Ecto neural progenitor cell (in vitro differentiated cells): ENCODE data around the gene GALNTL6.

ENCODE experiments used
- DNase-seq: peaks from one replicate; pipeline ENCODE4 v3.0.0-alpha.2; 2018; ENCODE audit warnings: low spot score

The GALNTL6 gene

GRCh38 chr4:172124656-172125308 lies 311.6 kb downstream of the GALNTL6 start:
- DNase-seq: no peak

GRCh38 chr4:172125443-172125842 lies 312.2 kb downstream of the GALNTL6 start:
- DNase-seq: no peak

- no peak for DNase-seq
Observed at GRCh38 chr4:172127168-172127567, 314.0 kb downstream of the GALNTL6 start.

- DNase-seq: no peak
Observed at GRCh38 chr4:172129593-172129992, 316.4 kb downstream of the GALNTL6 start.

- no peak for DNase-seq
Observed at GRCh38 chr4:172134521-172134920, 321.3 kb downstream of the GALNTL6 start.

GRCh38 chr4:172141025-172141424 lies 327.8 kb downstream of the GALNTL6 start:
- no peak for DNase-seq

GRCh38 chr4:172142281-172142741 lies 329.1 kb downstream of the GALNTL6 start:
- DNase-seq: no peak

GRCh38 chr4:172143605-172144314 lies 330.6 kb downstream of the GALNTL6 start:
- DNase-seq: no peak

GRCh38 chr4:172147687-172148086 lies 334.5 kb downstream of the GALNTL6 start:
- DNase-seq: no peak

- no peak for DNase-seq
Observed at GRCh38 chr4:172149329-172149728, 336.1 kb downstream of the GALNTL6 start.

- DNase-seq: no peak
Observed at GRCh38 chr4:172152284-172152683, 339.1 kb downstream of the GALNTL6 start.

GRCh38 chr4:172153719-172154118 lies 340.5 kb downstream of the GALNTL6 start:
- DNase-seq: peak; percentile 59

- DNase-seq: no peak
Observed at GRCh38 chr4:172155838-172156345, 342.7 kb downstream of the GALNTL6 start.

- DNase-seq: no peak
Observed at GRCh38 chr4:172157946-172158345, 344.7 kb downstream of the GALNTL6 start.

GRCh38 chr4:172163215-172163614 lies 350.0 kb downstream of the GALNTL6 start:
- DNase-seq: no peak

GRCh38 chr4:172168888-172169287 lies 355.7 kb downstream of the GALNTL6 start:
- no peak for DNase-seq

- DNase-seq: no peak
Observed at GRCh38 chr4:172169871-172170270, 356.7 kb downstream of the GALNTL6 start.

- no peak for DNase-seq
Observed at GRCh38 chr4:172173206-172173605, 360.0 kb downstream of the GALNTL6 start.

- no peak for DNase-seq
Observed at GRCh38 chr4:172177382-172177781, 364.2 kb downstream of the GALNTL6 start.

- no peak for DNase-seq
Observed at GRCh38 chr4:172188248-172188988, 375.2 kb downstream of the GALNTL6 start.

GRCh38 chr4:172202480-172203076 lies 389.4 kb downstream of the GALNTL6 start:
- no peak for DNase-seq

GRCh38 chr4:172207258-172207657 lies 394.1 kb downstream of the GALNTL6 start:
- no peak for DNase-seq
